GM12892 (cell line): ENCODE data around the gene OR51B4.

Experiments used
- POLR2A ChIP-seq: IDR thresholded peaks from 2 replicates; pipeline ENCODE4 v1.6.1; 2011; ENCODE audit warnings: low read depth, low read length, control low read depth
- POLR2AphosphoS5 ChIP-seq: IDR thresholded peaks from 2 replicates; pipeline ENCODE4 v1.6.1; 2011; ENCODE audit warnings: low read depth, low read length, control low read depth
- TAF1 ChIP-seq: IDR thresholded peaks from 2 replicates; pipeline ENCODE4 v1.6.1; 2011; ENCODE audit warnings: low read depth, mild to moderate bottlenecking, control low read depth, low read length, borderline replicate concordance

- TF ChIP-seq POLR2A: no peak
- no peak for TF ChIP-seq POLR2AphosphoS5
- no peak for TF ChIP-seq TAF1
Measured at GRCh38 chr11:5291207-5291838, 10.4 kb downstream of the OR51B4 start.
